Measurements from ENCODE around the gene BCAT1. TPM values are rescaled to one million over a fixed set of nuclear protein-coding genes. Genes with fewer than 3 reads are reported as not detected.

BCAT1 gene
- total and polyA plus RNA-seq, 9 of the 15 experiments (the other 6 are each of a cell fraction or from before 2014, with no cell fraction given), result 38.5 to 157 (median 66.8) TPM

- TF ChIP-seq MGA (IDR thresholded peaks at IDR 0.05) (no peak), GTF2E2 (tag; IDR thresholded peaks at IDR 0.05) (no peak), HOXB6 (CRISPR knock-in tag; IDR thresholded peaks at IDR 0.05; ENCODE audit: borderline replicate concordance) (no peak), RAD51 (IDR thresholded peaks at IDR 0.05; ENCODE audit: borderline replicate concordance, low read depth) (no peak), THRB (CRISPR knock-in tag; conservative IDR thresholded peaks at IDR 0.05) (no peak), ID3 (CRISPR knock-in tag; IDR thresholded peaks at IDR 0.05) (no peak), ID3 (tag; IDR thresholded peaks at IDR 0.05) (no peak), ZNF280B (CRISPR knock-in tag; IDR thresholded peaks at IDR 0.05) (no peak), PRMT5 (CRISPR knock-in tag; IDR thresholded peaks at IDR 0.05) (no peak), ZNF764 (CRISPR knock-in tag; IDR thresholded peaks at IDR 0.05; ENCODE audit: low read depth) (no peak), SMAD4 (CRISPR knock-in tag; conservative IDR thresholded peaks at IDR 0.05) (no peak), ZNF316 (IDR thresholded peaks at IDR 0.05) (peak; percentile 96), KAT2B (IDR thresholded peaks at IDR 0.05; ENCODE audit: low read depth, low read length) (no peak)
These were observed 11.4 kb upstream of the BCAT1 start (continued) for GRCh38 chr12:24960222-24960855.
